Breast epithelium (tissue), 4 donors: ENCODE data around the gene THRAP3. TPM values are rescaled to one million over a fixed set of nuclear protein-coding genes. Genes with fewer than 3 reads are reported as not detected.

Source experiments
- DNase-seq, 2 donors: peaks; one replicate each; pipeline ENCODE4 v3.0.0-alpha.2; 2019; ENCODE audit warnings: low spot score in 2 of 2
- H3K27ac ChIP-seq, 2 donors: fragments of 200-600 bp; sonication (generic) in 1 of 2; one replicate each; pipeline ENCODE4 v1.5.1; 2016 to 2019; ENCODE audit warnings: mild to moderate bottlenecking in 1 of 2
- H3K27me3 ChIP-seq, 2 donors: fragments of 200-600 bp; sonication (generic) in 1 of 2; one replicate each; pipeline versions ENCODE4 v1.5.1 to v1.6.0; 2017 to 2019; ENCODE audit warnings: control low read depth in 1 of 2, mild to moderate bottlenecking in 1 of 2
- H3K36me3 ChIP-seq: fragments of 200-600 bp; one replicate; pipeline ENCODE4 v1.5.1; 2019
- H3K4me1 ChIP-seq, 2 donors: fragments of 200-600 bp; sonication (generic); one replicate each; pipeline ENCODE4 v1.5.1; 2016 to 2019; ENCODE audit warnings: control low read depth in 1 of 2
- H3K4me3 ChIP-seq, 3 donors: fragments of 200-600 bp; sonication (generic); 1 replicate in 2 of 3; 2 replicates in 1 of 3; pipeline ENCODE4 v1.5.1; 2016 to 2019; ENCODE audit warnings: mild to moderate bottlenecking in 3 of 3, moderate library complexity in 2 of 3
- H3K9me3 ChIP-seq, 2 donors: fragments of 200-600 bp; sonication (generic) in 1 of 2; one replicate each; pipeline ENCODE4 v1.5.1; 2016 to 2019; ENCODE audit warnings: control low read depth in 1 of 2
- CTCF ChIP-seq, 3 donors: fragments of 450-650 bp; IDR thresholded peaks; one replicate each; pipeline ENCODE4 v1.5.1; 2016 to 2017; ENCODE audit warnings: antibody characterized with exemption in 3 of 3, mild to moderate bottlenecking in 3 of 3, moderate library complexity in 3 of 3
- POLR2A ChIP-seq: fragments of 450-650 bp; IDR thresholded peaks from one replicate; pipeline ENCODE4 v1.6.1; 2016; ENCODE audit warnings: antibody characterized with exemption, mild to moderate bottlenecking, moderate library complexity
- POLR2AphosphoS5 ChIP-seq, 3 donors: sonication (generic); formaldehyde crosslinking; IDR thresholded peaks; one replicate each; pipeline ENCODE4 v1.6.1; 2017; ENCODE audit warnings: antibody characterized with exemption in 3 of 3
- intact Hi-C: fragments of 100-400 bp; cut with DNase I; formaldehyde crosslinking; loops from one replicate; pipeline ENCODE4 v1.15.1; 2023; ENCODE audit warnings: low total_unique reads
- total RNA-seq, 3 donors: library from RNA; depleted of rRNA; stranded (reverse); fragments of >200 nt; gene quantifications; one replicate each; pipeline ENCODE4 v1.1.0, GENCODE V29; 2016

THRAP3 gene
- total RNA-seq, 3 donors from 2014 or later = 81.6 to 128 (median 122) TPM

- peaks cover 3 to 10% of the 10 kb centered on the region in 2 donors for H3K4me1 ChIP-seq
- H3K9me3 ChIP-seq = no peaks in the 10 kb centered on the region
- H3K4me3 ChIP-seq = peak overlapping the region; percentile 75 to 94 (median 80)
- DNase-seq = no peak
- TF ChIP-seq CTCF (IDR thresholded peaks at IDR 0.05) = no peak
- no peak for TF ChIP-seq POLR2AphosphoS5 (IDR thresholded peaks at IDR 0.05)
- no peak for TF ChIP-seq POLR2A
- peak overlapping the region; percentile 88 to 96 for H3K27ac ChIP-seq
- H3K36me3 ChIP-seq = no peaks in the 10 kb centered on the region
- intact Hi-C loops = no loop called here
- no peaks in the 10 kb centered on the region for H3K27me3 ChIP-seq
Measured at GRCh38 chr1:36322786-36323635, 98.8 kb downstream of the THRAP3 start.

GRCh38 chr1:36323636-36324352 is 99.6 kb downstream of the THRAP3 start, which contains the start of gene EVA1B:
EVA1B (minus strand) TSS chr1:36323645; CDS start chr1:36323037, 608 bp downstream.
- DNase-seq = peak; percentile 65 to 79
- no peaks in the 10 kb centered on the region for H3K36me3 ChIP-seq
- intact Hi-C loops = no loop called here
- peak within 1 kb of the TSS; percentile 88 to 96 for H3K27ac ChIP-seq
- H3K9me3 ChIP-seq = no peaks in the 10 kb centered on the region
- no peaks in the 10 kb centered on the region for H3K27me3 ChIP-seq
- H3K4me1 ChIP-seq = peaks cover 3 to 10% of the 10 kb centered on the region in 2 donors
- TF ChIP-seq POLR2AphosphoS5 (IDR thresholded peaks at IDR 0.05) (peak in 1 of 3 donors; percentile 70), CTCF (IDR thresholded peaks at IDR 0.05) (no peak)
- H3K4me3 ChIP-seq = peak within 1 kb of the TSS; percentile 75 to 94 (median 80)

GRCh38 chr1:36324353-36324703 is 100.1 kb downstream of the THRAP3 start:
- no peaks in the 10 kb centered on the region for H3K9me3 ChIP-seq

GRCh38 chr1:36326499-36326898 is 102.3 kb downstream of the THRAP3 start:
- H3K36me3 ChIP-seq = no peaks in the 10 kb centered on the region
- peak overlapping the region in 1 of 2 donors; percentile 81 for H3K27ac ChIP-seq
- DNase-seq = no peak
- H3K4me3 ChIP-seq = no peak overlapping the region
- intact Hi-C loops = no loop called here
- H3K27me3 ChIP-seq = no peaks in the 10 kb centered on the region
- H3K4me1 ChIP-seq = peaks cover 3 to 10% of the 10 kb centered on the region in 2 donors
- TF ChIP-seq CTCF (IDR thresholded peaks at IDR 0.05) (no peak), POLR2AphosphoS5 (IDR thresholded peaks at IDR 0.05) (no peak), POLR2A (no peak)
- H3K9me3 ChIP-seq = no peaks in the 10 kb centered on the region

More at GRCh38 chr1:36324353-36324703, 100.1 kb downstream of the THRAP3 start:
- Histone ChIP-seq H3K4me1 (peaks cover 3 to 10% of the 10 kb centered on the region in 2 donors), H3K27ac (peak overlapping the region; percentile 88 to 96), H3K4me3 (peak overlapping the region in 2 of 3 donors; percentile 75 to 94), H3K27me3 (no peaks in the 10 kb centered on the region), H3K36me3 (no peaks in the 10 kb centered on the region)
- intact Hi-C loops = no loop called here
- TF ChIP-seq POLR2A (no peak), CTCF (IDR thresholded peaks at IDR 0.05) (no peak), POLR2AphosphoS5 (IDR thresholded peaks at IDR 0.05) (no peak)
- DNase-seq = no peak
